Measurements from ENCODE around the gene SCGB2B2. TPM values are rescaled to one million over a fixed set of nuclear protein-coding genes. Genes with fewer than 3 reads are reported as not detected.
A peak's percentile ranks its signal among the peaks of the same experiment; 100 is the strongest.

The SCGB2B2 gene
- total RNA-seq, 2 donors from 2014 or later = 0.75 TPM; not detected in 1

- WGBS, 2 experiments (ENCODE audit: insufficient coverage in 1 of 2, insufficient read length in 1 of 2) = 81 to 93% methylated on average over 9 to 10 of the region's 10 CpGs
- Mint-ChIP-seq H3K36me3 (ENCODE audit: low read depth) (no peaks in the 10 kb centered on the region), H3K27ac (no peak overlapping the region), H3K27me3 (ENCODE audit: insufficient read depth) (peaks cover 12% of the 10 kb centered on the region), H3K4me3 (no peak overlapping the region), H3K9me3 (no peaks in the 10 kb centered on the region), H3K4me1 (no peaks in the 10 kb centered on the region)
- Histone ChIP-seq H3K27ac (ENCODE audit: low read depth, low read length) (no peak overlapping the region), H3K4me1 (ENCODE audit: control insufficient read depth, insufficient read depth, low read length) (no peaks in the 10 kb centered on the region), H3K9me3 (ENCODE audit: control insufficient read depth, low read length) (no peaks in the 10 kb centered on the region), H3K36me3 (ENCODE audit: control insufficient read depth, insufficient read depth, low read length) (no peaks in the 10 kb centered on the region), H3K4me3 (ENCODE audit: low read length) (no peak overlapping the region), H3K9ac (ENCODE audit: extremely low read depth, low read length, poor library complexity, severe bottlenecking) (no peak overlapping the region), H3K27me3 (ENCODE audit: control insufficient read depth, insufficient read depth, low read length, poor library complexity, severe bottlenecking) (no peaks in the 10 kb centered on the region)
- DNase-seq = no peak
- TF ChIP-seq CTCF (conservative IDR thresholded peaks at IDR 0.05) = no peak
These were observed 31.9 kb downstream of the SCGB2B2 start for GRCh38 chr19:34644991-34645461.

GRCh38 chr19:34642241-34642640 is 34.7 kb downstream of the SCGB2B2 start:
- no peak overlapping the region for H3K27ac ChIP-seq (ENCODE audit: low read depth, low read length)
- H3K9ac ChIP-seq (ENCODE audit: extremely low read depth, low read length, poor library complexity, severe bottlenecking) = no peak overlapping the region
- H3K4me1 Mint-ChIP-seq = no peaks in the 10 kb centered on the region
- 73 to 79% methylated on average over 2 to 4 of the region's 4 CpGs for WGBS, 2 experiments (ENCODE audit: insufficient coverage in 1 of 2, insufficient read length in 1 of 2)
- no peak overlapping the region for H3K27ac Mint-ChIP-seq
- no peaks in the 10 kb centered on the region for H3K36me3 Mint-ChIP-seq (ENCODE audit: low read depth)
- DNase-seq = no peak
- no peaks in the 10 kb centered on the region for H3K4me1 ChIP-seq (ENCODE audit: control insufficient read depth, insufficient read depth, low read length)
- peaks cover 10% of the 10 kb centered on the region for H3K27me3 Mint-ChIP-seq (ENCODE audit: insufficient read depth)
- no peak overlapping the region for H3K4me3 Mint-ChIP-seq
- no peak for TF ChIP-seq CTCF (conservative IDR thresholded peaks at IDR 0.05)
- no peaks in the 10 kb centered on the region for H3K9me3 Mint-ChIP-seq
- H3K27me3 ChIP-seq (ENCODE audit: control insufficient read depth, insufficient read depth, low read length, poor library complexity, severe bottlenecking) = no peaks in the 10 kb centered on the region
- no peaks in the 10 kb centered on the region for H3K9me3 ChIP-seq (ENCODE audit: control insufficient read depth, low read length)
- H3K4me3 ChIP-seq (ENCODE audit: low read length) = no peak overlapping the region
- no peaks in the 10 kb centered on the region for H3K36me3 ChIP-seq (ENCODE audit: control insufficient read depth, insufficient read depth, low read length)

GRCh38 chr19:34639491-34640085 is 37.4 kb downstream of the SCGB2B2 start:
- peaks cover 10% of the 10 kb centered on the region for H3K27me3 Mint-ChIP-seq (ENCODE audit: insufficient read depth)
- H3K27ac Mint-ChIP-seq = no peak overlapping the region
- peaks cover 22% of the 10 kb centered on the region for H3K9me3 Mint-ChIP-seq

More at GRCh38 chr19:34639491-34640085, 37.4 kb downstream of the SCGB2B2 start:
- peak; percentile 91 for TF ChIP-seq CTCF (conservative IDR thresholded peaks at IDR 0.05)
- H3K4me3 Mint-ChIP-seq = no peak overlapping the region
- H3K36me3 Mint-ChIP-seq (ENCODE audit: low read depth) = peaks cover 2% of the 10 kb centered on the region
- H3K4me1 ChIP-seq (ENCODE audit: control insufficient read depth, insufficient read depth, low read length) = no peaks in the 10 kb centered on the region
- H3K4me1 Mint-ChIP-seq = no peaks in the 10 kb centered on the region
- no peak overlapping the region for H3K4me3 ChIP-seq (ENCODE audit: low read length)
- H3K9me3 ChIP-seq (ENCODE audit: control insufficient read depth, low read length) = peaks cover 11% of the 10 kb centered on the region
- no peak overlapping the region for H3K27ac ChIP-seq (ENCODE audit: low read depth, low read length)
- no peaks in the 10 kb centered on the region for H3K27me3 ChIP-seq (ENCODE audit: control insufficient read depth, insufficient read depth, low read length, poor library complexity, severe bottlenecking)
- 0 to 33% methylated on average over 2 to 3 of the region's 4 CpGs for WGBS, 2 experiments (ENCODE audit: insufficient coverage in 1 of 2, insufficient read length in 1 of 2)
- H3K9ac ChIP-seq (ENCODE audit: extremely low read depth, low read length, poor library complexity, severe bottlenecking) = no peak overlapping the region
- no peaks in the 10 kb centered on the region for H3K36me3 ChIP-seq (ENCODE audit: control insufficient read depth, insufficient read depth, low read length)
- peak; percentile 80 for DNase-seq
